ENCODE results near the gene HELZ. TPM values are rescaled to one million over a fixed set of nuclear protein-coding genes. Genes with fewer than 3 reads are reported as not detected.

HELZ gene
- total and polyA plus RNA-seq, 2 donors (not counting 3 experiments of a cell fraction or from before 2014, with no cell fraction given), result 8.0 to 47.3 TPM

DNA sequence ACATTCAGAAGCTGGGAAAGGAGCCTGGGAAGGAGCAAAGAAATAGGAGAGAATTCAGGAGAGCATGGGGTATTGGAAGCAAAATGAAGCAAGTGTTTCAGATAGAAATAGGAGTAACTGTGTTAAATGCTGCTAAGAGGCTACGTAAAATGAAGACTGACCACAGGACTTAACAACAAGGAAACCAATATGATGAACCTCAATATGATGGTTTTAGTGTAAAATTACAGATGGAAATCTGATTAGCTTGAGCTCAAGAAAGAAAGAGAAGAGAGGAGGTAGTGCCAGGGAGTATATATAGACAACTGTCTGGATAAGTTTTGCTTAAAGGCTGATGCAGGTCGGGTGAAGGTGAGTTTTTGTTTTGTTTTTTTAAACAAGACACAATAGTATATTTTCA is 92.2 kb downstream of the HELZ start:
- H3K4me2 ChIP-seq (ENCODE audit: insufficient read depth, low read length), result no peak overlapping the region
- H4K20me1 ChIP-seq (replicated peaks; ENCODE audit: control insufficient read depth, extremely low read depth, insufficient read depth, low read length), result no peaks in the 10 kb centered on the region
- CTCF ChIA-PET, result interaction anchor here (1.1 kb wide), 1 partner anchor 22 kb away, joined by 3 read pairs; no protein-coding TSS in a partner anchor
- no peaks in the 10 kb centered on the region for H3K4me1 ChIP-seq (ENCODE audit: control insufficient read depth, extremely low read depth, insufficient read depth, low read length)
- H3K27ac ChIP-seq (ENCODE audit: insufficient read depth, low read depth, low read length), result no peak overlapping the region
- no peaks in the 10 kb centered on the region for H3K9me1 ChIP-seq (replicated peaks; ENCODE audit: control insufficient read depth, extremely low read depth, insufficient read depth, low read length)
- DNase-seq (ENCODE audit: low read depth, low spot score) (no peak), FAIRE-seq (no peak)
- dilution Hi-C loops (cut with MboI; ENCODE audit: extremely low pct_ligation_motif_present, low sequenced_read_pairs), result no loop called here
- H3K9ac ChIP-seq (replicated peaks; ENCODE audit: extremely low read depth, insufficient read depth, low read length), result no peak overlapping the region
- no peaks in the 10 kb centered on the region for H3K79me2 ChIP-seq (ENCODE audit: control insufficient read depth, insufficient read depth, low read length)
- no peaks in the 10 kb centered on the region for H3K9me3 ChIP-seq (replicated peaks; ENCODE audit: control insufficient read depth, insufficient read depth, low read length)
- H3K27me3 ChIP-seq (ENCODE audit: control insufficient read depth in 2 of 2, insufficient read depth in 2 of 2, low read length in 2 of 2), result no peaks in the 10 kb centered on the region
- intact Hi-C loops (cut with micrococcal nuclease), result no loop called here
- peaks cover 2 to 3% of the 10 kb centered on the region in 2 experiments for H3K36me3 ChIP-seq (ENCODE audit: control insufficient read depth in 2 of 2, extremely low read depth in 1 of 2, insufficient read depth in 2 of 2, low read length in 2 of 2)
- no peak overlapping the region for H2AFZ ChIP-seq (ENCODE audit: low read depth, low read length)
- BruUV-seq (replicated peaks), result no TSS peak
- POLR2A ChIA-PET, result no interaction called here
- TF ChIP-seq, protein P1, sequence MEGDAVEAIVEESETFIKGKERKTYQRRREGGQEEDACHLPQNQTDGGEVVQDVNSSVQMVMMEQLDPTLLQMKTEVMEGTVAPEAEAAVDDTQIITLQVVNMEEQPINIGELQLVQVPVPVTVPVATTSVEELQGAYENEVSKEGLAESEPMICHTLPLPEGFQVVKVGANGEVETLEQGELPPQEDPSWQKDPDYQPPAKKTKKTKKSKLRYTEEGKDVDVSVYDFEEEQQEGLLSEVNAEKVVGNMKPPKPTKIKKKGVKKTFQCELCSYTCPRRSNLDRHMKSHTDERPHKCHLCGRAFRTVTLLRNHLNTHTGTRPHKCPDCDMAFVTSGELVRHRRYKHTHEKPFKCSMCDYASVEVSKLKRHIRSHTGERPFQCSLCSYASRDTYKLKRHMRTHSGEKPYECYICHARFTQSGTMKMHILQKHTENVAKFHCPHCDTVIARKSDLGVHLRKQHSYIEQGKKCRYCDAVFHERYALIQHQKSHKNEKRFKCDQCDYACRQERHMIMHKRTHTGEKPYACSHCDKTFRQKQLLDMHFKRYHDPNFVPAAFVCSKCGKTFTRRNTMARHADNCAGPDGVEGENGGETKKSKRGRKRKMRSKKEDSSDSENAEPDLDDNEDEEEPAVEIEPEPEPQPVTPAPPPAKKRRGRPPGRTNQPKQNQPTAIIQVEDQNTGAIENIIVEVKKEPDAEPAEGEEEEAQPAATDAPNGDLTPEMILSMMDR (IDR thresholded peaks at IDR 0.05; ENCODE audit: extremely low read depth in 1 of 2, insufficient read depth in 1 of 2, low read depth in 1 of 2, low read length in 2 of 2), result no peak
- no peak for TF ChIP-seq POLR2A (IDR thresholded peaks at IDR 0.05; ENCODE audit: low read depth, low read length)
- TF ChIP-seq EZH2 (IDR thresholded peaks at IDR 0.05; ENCODE audit: borderline replicate concordance, low read depth, low read length, severe bottlenecking), result no peak
- no peak for TF ChIP-seq FOS (IDR thresholded peaks at IDR 0.05; ENCODE audit: borderline replicate concordance, insufficient read depth, low read length)
- TF ChIP-seq GATA2 (IDR thresholded peaks at IDR 0.05; ENCODE audit: insufficient read depth, insufficient read length, low read depth, low read length), result no peak
- TF ChIP-seq POLR2AphosphoS5 (IDR thresholded peaks at IDR 0.05; ENCODE audit: insufficient read depth, low read depth, low read length), result no peak
- TF ChIP-seq JUN (IDR thresholded peaks at IDR 0.05; ENCODE audit: borderline replicate concordance, insufficient read depth, insufficient read length, low read depth), result no peak
- TF ChIP-seq, protein P2, sequence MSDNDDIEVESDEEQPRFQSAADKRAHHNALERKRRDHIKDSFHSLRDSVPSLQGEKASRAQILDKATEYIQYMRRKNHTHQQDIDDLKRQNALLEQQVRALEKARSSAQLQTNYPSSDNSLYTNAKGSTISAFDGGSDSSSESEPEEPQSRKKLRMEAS (IDR thresholded peaks at IDR 0.05; ENCODE audit: insufficient read depth, insufficient read length), result no peak
- H3K4me3 ChIP-seq (replicated peaks in 1 of 3; ENCODE audit: insufficient read depth in 1 of 3, low read depth in 1 of 3, low read length in 3 of 3), result no peak overlapping the region
